WI38 (cell line): ENCODE data around the gene TSPAN18.
"Not testable (repeated sequence)": the region's sequence is repeated elsewhere in the genome, so short reads cannot be mapped to it uniquely, and the experiment has no call there.

ENCODE experiments used
- H3K4me3 ChIP-seq: 2 replicates; pipeline ENCODE4 v1.5.1; 2011; ENCODE audit warnings: low read depth, mild to moderate bottlenecking, control low read depth, low read length
- CTCF ChIP-seq: IDR thresholded peaks from 2 replicates; pipeline ENCODE4 v1.5.1; 2012; ENCODE audit warnings: low read depth, mild to moderate bottlenecking, control low read depth, low read length

The TSPAN18 gene

GRCh38 chr11:44868455-44869421, 142.0 kb downstream of the TSPAN18 start:
- no peak overlapping the region for H3K4me3 ChIP-seq
- no peak for TF ChIP-seq CTCF

DNA sequence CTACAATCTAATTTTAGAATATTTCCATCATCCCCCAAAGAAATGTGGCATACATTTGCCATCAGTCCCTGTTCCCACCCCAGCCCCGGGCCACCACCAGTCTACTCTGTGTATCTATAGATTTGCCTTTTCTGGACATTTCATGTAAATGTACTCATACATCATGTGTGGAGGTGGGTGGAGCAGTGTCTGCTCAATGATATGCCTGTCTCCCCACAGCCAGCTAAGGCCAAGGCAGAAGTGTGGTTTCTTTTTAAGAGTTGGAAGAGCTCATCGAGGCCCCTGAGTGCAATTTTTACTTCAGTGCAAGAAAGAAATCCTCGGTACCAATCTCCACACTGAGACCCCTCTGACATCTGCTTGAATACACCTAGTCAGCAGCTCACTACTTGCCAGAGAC, 143.4 kb downstream of the TSPAN18 start:
- no peak for TF ChIP-seq CTCF
- H3K4me3 ChIP-seq: no peak overlapping the region

DNA sequence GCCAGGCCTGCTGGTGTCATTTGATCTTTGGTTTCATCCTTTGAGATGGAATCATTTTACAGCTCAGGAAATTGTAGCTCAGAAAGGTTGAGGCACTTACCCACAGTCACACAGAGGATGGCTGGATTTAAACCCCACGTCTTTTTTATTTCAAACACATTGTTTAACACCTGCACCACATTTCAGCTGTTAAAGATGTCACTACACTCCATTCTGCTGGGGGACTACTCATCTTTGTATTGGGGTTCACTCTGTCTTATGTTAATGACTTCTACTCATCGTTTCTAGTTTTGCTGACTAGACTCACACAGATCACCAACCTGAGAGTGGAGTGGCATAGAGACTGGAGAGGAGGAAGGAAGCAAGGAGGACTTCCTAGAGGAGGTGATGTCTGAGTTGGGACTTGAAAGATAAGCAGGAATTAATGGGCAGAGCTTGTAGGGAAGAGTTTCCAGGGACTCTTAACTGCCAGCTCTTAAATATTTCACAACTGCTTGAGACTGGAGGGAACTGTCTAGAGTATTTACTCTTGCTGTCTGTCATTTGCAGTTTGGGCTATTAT, 143.9 kb downstream of the TSPAN18 start:
- TF ChIP-seq CTCF: no peak

DNA sequence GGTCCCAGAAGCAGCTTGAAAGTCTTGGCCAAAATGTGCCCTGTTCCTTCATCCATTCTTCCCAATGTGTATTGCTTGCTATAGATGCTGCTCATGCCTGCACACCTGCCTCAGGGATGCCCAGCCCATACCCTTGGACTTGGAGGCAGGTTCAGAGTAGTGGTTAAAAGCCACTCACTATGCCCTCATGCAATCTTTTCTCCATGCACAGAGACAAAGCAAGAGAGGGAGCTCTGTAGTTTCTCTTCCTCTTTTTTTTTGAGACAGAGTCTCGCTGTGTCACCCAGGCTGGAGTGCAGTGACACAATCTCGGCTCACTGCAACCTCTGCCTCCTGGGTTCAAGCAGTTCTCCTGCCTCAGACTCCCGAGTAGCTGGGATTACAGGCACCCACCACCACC, 144.9 kb downstream of the TSPAN18 start:
- not testable (repeated sequence) for H3K4me3 ChIP-seq

More for the DNA sequence above, 143.9 kb downstream of the TSPAN18 start:
- H3K4me3 ChIP-seq: no peak overlapping the region

- TF ChIP-seq CTCF: no peak
- no peak overlapping the region for H3K4me3 ChIP-seq
Measured at GRCh38 chr11:44872556-44872955, 145.8 kb downstream of the TSPAN18 start.

GRCh38 chr11:44873537-44873936, 146.8 kb downstream of the TSPAN18 start:
- no peak overlapping the region for H3K4me3 ChIP-seq
- no peak for TF ChIP-seq CTCF

- no peak overlapping the region for H3K4me3 ChIP-seq
- no peak for TF ChIP-seq CTCF
Measured at GRCh38 chr11:44874284-44874683, 147.5 kb downstream of the TSPAN18 start.
